GM18505 (cell line): Measurements from ENCODE around the gene LGI4.

Experiments used
- ATAC-seq: cut with Tn5 transposase; IDR thresholded peaks from one replicate; pipeline ENCODE4 v1.9.1; 2021; ENCODE audit not compliant: unreplicated experiment
- POLR2A ChIP-seq: IDR thresholded peaks from 4 replicates; pipeline ENCODE4 v1.6.1; 2011; ENCODE audit warnings: borderline replicate concordance; ENCODE audit not compliant: insufficient read depth, insufficient read length; ENCODE audit errors: extremely low read depth

LGI4 gene

DNA sequence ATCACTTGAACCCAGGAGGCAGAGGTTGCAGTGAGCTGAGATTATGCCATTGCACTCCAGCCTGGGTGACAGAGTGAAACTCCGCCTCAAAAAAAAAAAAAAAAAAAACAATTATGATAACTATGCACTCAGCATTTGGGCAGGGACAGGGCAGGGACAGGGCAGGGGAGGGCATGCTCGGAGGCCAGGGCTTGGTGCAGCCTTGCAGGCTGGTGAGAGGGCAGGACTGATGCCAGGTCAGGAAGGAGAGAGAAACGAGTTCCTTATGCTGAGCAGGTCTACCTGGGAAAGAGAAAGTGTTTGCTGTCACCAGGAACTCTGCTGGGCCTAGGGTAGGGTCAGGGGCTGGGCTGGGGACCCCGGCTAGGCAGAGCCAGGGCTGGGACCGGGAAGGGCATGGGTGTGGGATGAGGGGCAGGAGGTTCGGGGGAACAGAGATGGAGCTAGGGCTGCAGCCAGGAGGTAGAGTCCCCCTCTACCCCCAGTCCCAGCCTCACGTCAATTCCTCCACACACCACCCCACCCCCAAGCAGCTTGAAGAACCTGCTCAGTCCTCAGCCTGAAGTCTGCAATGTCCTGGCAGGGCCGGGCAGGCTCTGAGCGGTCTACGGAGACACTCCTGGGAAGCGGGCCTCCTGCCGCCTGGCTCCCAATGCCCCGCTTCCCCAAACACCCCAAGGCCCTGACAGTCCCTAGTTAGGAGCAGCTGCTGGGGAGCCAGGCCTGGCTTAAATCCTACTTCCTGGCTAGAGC, 16.4 kb downstream of the LGI4 start:
- no peak for TF ChIP-seq POLR2A
- ATAC-seq: no peak

DNA sequence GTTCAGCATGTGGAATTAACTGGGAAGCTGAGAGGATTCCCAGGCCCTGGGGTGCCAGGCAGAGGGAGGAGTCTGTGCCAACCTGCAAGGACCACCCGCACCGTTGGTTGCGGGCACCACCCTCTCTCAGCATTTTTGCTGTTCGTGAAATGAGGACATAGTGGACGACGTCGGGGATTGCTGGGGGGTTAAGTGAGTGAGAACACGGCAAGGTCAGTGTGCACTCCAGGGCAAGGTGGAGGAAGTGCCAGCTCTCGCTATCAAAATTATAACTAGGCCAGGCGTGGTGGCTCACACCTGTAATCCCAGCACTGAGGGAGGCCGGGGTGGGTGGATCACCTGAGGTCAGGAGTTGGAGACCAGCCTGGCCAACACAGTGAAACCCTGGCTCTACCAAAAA, 17.1 kb downstream of the LGI4 start:
- ATAC-seq: no peak
- no peak for TF ChIP-seq POLR2A

DNA sequence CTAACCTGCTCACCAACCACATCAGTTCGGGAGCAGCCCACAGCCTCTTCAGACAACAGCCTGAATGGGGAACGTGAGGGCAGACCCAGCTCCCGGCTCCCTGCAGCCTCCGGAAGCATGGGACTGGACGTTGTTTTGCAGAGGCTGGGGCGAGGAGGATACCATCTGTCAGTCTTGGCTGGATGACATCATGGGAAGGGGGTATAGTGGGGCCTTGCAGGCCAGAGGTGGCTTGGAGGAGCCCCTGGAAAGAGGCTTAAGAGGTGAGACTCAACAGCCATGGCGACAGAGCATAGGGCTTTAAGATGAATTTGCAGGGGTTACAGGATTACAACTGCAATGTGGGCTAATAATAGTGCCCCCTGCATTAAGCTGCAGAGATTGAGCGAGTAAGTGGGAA, 17.7 kb downstream of the LGI4 start:
- ATAC-seq: no peak
- TF ChIP-seq POLR2A: no peak

GRCh38 chr19:35116072-35116801, 18.6 kb downstream of the LGI4 start:
- no peak for TF ChIP-seq POLR2A
- no peak for ATAC-seq

GRCh38 chr19:35115177-35115951, 19.5 kb downstream of the LGI4 start, which contains the start of gene FXYD3:
FXYD3 (plus strand) TSS chr19:35115823; CDS start chr19:35119377, 3,554 bp downstream.
- ATAC-seq: no peak
- no peak for TF ChIP-seq POLR2A

DNA sequence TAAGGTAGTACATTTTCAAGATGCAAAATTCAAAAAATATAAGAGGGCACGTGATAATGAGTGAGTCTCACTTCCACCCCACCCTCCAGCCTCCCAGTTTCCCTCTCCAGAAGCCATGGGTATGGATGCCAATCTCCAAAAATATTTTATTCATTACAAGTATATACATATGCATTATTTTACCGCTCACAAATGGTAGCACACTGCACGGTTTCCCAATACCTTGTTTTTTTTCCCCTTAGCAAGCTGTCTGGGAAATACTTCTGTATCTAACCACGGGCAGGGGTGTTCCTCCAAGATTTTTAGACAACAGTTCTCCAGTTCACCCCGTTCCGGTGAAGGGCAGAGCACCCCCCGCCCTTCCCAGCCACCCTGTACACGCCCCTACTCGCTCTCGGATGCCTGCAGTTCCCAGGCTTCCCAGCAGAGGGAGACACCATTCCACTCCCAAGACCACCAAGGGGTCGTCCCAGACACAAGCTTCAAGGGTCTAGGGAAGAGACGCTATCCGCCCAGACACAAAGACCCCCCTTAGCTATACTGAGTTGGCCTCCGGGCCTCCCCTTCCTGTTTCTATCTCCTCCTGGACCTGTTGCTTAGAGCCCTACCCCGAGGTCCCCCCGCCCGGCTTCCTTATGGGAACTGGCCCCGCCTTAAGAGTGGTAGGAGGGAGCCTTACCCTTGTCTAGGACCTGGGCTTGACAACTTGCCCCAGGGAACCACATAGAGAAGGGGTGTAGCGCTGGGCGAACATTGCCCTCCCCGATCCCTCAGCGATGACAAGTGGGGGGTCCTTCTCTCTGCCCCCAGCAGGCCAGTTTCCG, 20.3 kb downstream of the LGI4 start:
- TF ChIP-seq POLR2A: no peak
- ATAC-seq: no peak

- ATAC-seq: no peak
- no peak for TF ChIP-seq POLR2A
Observed at GRCh38 chr19:35112995-35113688, 21.7 kb downstream of the LGI4 start.

DNA sequence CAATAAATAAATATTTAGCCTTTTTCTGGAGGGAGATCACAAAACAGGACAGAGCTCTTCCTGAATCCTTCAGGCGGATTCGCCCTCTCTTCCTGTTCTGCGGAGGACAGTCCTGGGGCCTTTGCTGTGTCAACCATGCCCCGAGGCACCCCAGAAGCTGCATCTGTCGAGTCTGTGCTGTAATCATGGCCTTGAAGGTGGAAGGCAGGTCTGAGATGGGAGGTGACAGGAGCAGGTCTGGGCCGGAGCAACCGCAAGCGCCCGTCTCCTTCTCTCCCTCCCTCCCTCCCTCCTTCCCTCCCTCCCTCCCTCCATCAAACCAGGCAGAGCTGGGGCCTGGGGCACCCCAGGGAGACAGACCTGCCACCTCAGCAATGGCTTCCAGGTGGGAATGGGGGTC, 23.9 kb downstream of the LGI4 start:
- TF ChIP-seq POLR2A: no peak

DNA sequence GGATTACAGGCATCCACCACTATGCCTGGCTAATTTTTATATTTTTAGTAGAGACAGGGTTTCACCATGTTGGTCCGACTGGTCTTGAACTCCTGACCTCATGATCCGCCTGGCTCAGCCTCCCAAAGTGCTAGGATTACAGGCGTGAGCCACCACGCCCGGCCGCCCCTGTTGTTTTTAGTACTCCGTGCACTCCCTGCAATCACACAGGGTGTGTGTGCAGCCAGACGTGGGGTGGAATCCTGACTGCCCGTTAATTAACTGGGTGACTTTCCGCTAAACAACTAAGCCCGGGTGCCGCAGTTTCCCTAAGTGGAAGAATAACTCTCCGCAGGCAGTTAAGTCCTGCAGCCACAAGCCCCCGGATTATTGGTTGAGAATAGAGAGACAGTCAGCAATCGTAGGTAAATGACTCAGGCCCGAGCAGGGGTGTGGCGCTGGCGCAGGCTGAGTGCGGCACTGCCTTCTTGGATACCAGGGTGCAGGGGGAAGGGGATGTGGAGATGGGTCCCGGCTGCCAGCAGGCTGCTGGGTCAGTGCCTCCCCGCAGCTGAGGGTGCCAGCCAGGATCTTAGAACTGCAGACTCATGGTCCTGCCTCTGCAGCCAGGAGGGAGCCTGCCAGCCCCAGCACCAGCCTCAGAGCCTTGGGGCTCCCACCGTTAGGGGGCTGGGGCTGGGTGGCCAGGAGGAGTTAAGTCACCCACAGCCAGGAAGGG, 25.3 kb downstream of the LGI4 start:
- TF ChIP-seq POLR2A: no peak
- ATAC-seq: no peak

More for the DNA sequence above, 23.9 kb downstream of the LGI4 start:
- no peak for ATAC-seq

DNA sequence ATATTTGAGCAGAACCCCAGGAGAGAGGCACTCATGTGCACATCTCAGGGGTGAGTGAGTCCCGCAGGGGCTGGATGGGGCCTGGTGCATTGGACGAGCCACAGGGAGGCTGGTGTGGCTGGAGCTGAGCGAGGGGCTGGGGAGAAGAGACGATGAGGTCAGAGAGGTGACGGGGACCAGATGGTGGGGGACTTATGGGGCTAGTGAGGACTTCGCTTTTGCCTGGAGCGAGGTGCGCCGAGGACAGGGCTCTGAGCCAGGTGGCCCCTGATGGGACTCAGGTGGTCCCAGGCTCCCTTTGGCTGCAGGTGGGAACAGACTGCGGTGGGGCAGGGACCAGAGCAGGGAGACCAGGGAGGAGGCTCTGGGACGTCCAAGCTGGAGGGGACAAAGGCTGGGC, 26.1 kb downstream of the LGI4 start:
- no peak for TF ChIP-seq POLR2A
- ATAC-seq: no peak

- ATAC-seq: no peak
- no peak for TF ChIP-seq POLR2A
Observed at GRCh38 chr19:35107545-35107944, 27.3 kb downstream of the LGI4 start.
